HG03159 (cell line): ENCODE measurements around the gene SCP2D1.

Experiments used
- ATAC-seq: cut with Tn5 transposase; IDR thresholded peaks from one replicate; pipeline ENCODE4 v1.9.1; 2021; ENCODE audit warnings: mild to moderate bottlenecking, moderate library complexity; ENCODE audit not compliant: unreplicated experiment

The SCP2D1 gene

GRCh38 chr20:18811904-18812303 lies 1.7 kb upstream of the SCP2D1 start:
- ATAC-seq: no peak

- ATAC-seq: no peak
These were observed 1.8 kb downstream of the SCP2D1 start for GRCh38 chr20:18815194-18815942.

- ATAC-seq: no peak
These were observed 9.2 kb downstream of the SCP2D1 start for GRCh38 chr20:18822832-18823231.

- ATAC-seq: no peak
These were observed 18.4 kb downstream of the SCP2D1 start for GRCh38 chr20:18831830-18832499.

DNA sequence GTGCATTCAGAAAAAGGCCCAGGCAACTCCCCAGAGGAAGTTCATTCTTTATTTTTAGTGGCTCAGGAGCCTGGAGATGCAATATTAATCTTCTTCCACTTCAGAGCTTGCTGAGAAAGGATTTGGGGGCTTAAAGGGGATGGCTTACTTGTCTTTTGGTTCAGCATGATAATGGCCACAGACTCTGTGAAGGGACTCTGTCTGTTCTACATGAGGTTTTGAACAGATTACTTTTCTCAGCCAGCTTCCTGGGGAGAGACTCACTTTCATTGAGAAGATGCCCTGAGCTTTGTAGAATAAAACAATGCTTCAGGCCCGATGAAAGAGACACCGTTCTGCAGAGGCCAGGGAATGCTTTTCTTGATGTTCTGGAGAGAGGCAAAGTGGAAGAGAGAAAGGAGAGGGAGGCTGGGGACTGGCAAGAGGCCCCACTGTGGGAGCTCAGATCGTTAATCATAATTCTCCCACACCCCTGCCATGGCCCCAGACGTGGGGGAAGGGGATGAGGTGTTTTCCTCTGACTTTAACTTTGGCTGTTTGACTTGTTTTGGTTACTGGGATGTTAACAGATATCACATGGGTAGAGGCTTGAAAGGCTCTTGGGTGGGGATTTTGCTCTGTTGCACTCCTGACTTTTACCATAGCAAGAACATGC lies 19.1 kb downstream of the SCP2D1 start:
- no peak for ATAC-seq

DNA sequence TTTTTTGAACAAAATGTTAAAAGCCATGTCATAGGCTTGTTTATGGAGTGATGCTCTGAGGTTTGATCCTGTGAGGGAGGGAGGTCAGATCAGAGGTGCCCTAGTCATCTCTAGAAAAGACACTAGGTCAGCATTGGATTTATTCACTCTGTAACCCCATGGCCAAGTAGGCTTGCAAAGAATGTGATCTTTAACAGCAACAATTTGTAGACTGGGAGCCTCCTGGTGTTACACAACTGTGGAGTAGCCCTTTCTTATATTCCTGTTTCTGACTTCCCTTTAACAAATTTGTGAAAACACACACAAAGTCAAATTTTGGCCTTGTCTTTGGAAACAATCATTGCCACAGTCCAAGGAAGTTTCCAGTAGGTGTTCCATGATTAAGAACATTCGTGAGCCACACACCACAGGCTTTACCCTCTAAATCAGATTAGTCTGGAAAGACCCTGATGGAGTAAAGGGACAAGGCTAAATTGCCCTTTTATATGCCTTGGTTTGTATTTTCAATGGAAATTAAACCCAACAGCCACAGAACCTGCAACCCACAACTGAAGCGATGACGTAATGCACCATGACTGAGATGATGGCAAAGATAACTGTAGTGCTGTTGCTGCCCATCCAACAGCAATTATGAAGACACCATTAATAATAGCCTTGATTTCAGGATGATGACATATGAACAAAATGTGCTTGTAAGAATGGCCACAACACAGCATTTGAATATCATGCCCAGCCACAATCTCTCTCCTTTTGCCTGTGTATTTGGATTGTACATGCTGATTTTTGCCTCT lies 22.1 kb downstream of the SCP2D1 start:
- ATAC-seq: no peak

DNA sequence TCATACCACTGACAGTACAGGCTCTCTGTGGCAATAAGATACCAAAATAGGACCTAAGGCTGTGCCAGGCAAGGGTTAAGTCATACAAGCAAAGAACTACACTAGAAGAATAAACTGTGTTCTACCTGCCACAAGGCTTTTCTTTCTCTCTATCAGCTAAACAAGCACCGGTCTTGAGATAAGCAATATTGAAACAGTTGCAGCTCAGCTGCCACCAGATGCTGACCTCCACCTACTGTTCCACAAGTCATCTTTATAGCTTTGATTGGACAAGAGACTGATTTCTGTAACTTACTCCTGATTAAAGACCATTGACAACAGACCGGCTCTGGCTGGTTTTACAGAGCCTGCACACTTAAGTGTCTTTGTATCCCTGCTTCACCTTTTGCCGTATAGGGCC lies 24.1 kb downstream of the SCP2D1 start:
- no peak for ATAC-seq

- ATAC-seq: no peak
These were observed 26.1 kb downstream of the SCP2D1 start for GRCh38 chr20:18839507-18840247.

- no peak for ATAC-seq
These were observed 26.7 kb downstream of the SCP2D1 start for GRCh38 chr20:18840248-18840645.

- no peak for ATAC-seq
These were observed 31.4 kb downstream of the SCP2D1 start for GRCh38 chr20:18845017-18845416.

DNA sequence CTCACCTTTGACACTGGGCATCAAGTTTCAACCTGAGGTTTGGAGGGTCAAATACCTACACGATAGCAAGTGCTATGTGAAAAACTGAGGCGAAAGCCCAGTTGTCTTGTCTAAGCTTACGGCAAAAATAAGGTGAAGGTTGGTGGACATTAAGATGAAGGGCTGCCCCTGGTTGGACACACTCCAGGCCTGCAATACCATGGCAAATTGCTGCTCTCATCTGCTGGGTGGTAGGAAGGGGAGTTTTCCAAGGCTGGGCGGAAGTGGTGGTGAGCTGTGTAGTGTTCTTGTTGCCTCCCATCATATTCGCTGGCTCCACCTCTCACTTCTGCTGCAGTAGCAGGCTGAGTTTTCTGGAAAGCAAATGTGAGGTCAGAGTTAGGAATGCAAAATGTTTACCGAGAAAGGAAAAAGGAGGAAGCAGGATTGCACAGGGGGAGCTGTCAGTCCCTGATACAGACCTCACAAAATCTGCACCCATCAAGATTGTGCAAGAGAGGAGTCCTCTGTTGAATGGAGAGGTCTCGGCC lies 33.7 kb downstream of the SCP2D1 start:
- no peak for ATAC-seq

DNA sequence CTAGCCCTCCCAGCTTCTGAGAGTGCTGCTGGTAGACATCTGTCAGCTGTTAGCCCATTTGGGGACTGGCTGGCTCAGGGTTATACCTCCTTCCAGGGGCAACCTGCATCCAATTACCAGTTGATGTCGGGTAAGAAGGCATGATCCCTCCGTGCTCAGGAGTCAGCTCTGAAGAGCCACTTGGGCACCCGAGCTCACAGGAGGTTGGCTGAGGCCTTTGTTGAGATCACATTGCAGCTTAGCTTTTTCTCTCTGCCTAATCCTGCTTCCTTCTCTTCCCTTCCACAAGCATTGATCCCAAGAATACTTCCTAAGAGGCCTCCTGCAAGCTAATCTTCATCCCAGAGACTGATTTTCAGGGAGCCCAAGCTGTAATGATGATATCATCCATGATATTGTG lies 35.5 kb downstream of the SCP2D1 start:
- no peak for ATAC-seq

DNA sequence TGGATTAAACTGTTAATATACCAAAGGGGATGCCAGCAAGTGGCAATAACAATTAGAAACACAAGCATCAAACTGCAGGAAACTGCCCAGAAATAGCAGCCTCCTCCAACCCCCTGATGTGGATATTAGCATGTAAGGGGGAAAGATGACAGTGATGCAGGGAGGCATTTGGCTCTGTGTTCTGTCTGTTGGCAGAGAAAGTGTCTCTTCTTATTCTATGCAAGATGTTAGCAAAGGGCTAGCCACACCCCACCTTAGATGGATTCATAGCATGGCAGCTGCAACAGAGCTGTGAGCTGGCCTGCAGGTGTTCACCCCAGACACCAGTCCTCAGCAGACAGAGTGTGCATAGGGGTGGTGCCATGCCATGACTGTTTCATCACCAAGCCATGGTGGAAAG lies 38.0 kb downstream of the SCP2D1 start:
- ATAC-seq: no peak

DNA sequence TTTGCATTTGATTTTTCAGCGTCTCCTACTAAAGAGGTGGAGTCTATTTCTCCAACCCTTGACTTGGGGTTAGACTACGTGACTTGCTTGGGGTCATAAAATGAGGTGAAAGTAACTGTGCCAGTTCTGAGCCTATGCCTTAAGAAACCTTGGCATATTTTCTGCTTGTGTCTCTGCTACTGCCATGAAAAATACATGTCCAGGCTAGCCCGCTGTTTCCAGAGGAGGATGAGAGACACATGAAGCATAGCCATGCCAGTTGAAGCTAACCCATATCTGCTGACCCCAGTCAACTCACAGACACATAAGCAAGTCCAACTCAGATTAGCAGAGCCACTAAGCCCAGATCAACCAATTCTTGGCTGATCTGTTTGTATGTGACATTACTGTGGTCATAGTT lies 38.7 kb downstream of the SCP2D1 start:
- ATAC-seq: no peak

- no peak for ATAC-seq
These were observed 39.6 kb downstream of the SCP2D1 start for GRCh38 chr20:18853216-18853615.

GRCh38 chr20:18853946-18854646 lies 40.5 kb downstream of the SCP2D1 start:
- ATAC-seq: no peak

DNA sequence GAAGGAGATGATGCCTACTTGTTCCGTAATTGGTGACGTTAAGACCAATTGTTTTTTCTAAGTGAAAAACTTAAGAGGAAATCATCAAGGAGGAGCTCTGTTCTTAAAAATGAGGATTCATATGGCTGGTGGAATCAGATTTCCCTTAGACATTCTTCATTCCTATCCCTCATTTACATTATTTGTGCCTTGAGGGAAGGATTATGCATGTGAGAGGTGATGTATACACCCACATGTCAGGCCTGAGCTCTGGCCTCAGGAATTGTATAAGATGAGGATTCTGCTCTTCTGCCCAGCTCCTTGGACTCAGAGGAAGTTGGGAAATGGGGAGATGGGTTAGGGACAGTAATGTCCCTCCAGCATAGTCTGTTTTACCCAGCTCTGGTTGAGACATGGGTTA lies 42.3 kb downstream of the SCP2D1 start:
- ATAC-seq: no peak

- no peak for ATAC-seq
These were observed 43.3 kb downstream of the SCP2D1 start for GRCh38 chr20:18856873-18857272.

DNA sequence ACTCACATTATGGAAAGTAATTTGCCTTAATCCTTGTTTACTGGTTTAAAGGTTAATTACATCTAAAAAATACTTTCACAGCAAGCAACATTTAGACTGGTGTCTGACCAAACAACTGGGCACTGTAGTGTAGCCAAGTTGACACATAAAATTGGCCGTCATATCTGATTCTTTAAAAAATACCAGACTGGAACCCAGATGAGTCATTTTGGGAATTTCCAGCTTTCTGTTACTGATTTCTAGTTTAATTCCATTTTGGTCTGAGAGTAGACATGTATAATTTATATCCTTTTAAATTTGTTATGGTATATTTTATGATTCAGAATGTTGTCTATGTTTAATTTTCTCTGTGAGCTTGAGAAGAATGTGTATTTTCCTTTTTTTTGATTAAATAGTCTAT lies 44.1 kb downstream of the SCP2D1 start:
- ATAC-seq: no peak

DNA sequence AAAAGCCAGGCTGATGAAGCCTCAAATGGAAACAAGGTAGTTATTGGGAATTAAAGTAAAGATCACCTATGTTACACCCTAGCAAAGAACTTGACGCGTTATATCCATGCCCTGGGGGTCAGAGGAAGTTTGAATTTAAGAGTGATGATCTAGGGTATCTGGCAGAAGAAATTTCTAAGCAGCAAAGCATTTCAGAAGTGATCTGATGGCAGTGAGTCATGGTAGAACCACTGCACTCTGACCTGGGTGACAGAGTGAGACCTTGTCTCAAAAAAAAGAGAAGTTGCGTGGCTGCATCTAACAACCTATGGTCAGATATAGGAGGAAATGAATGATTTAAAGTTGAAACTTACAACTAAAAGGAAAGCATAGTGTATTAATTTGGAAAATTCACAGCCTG lies 45.2 kb downstream of the SCP2D1 start:
- ATAC-seq: no peak
